NCI-H146 (cell line): ENCODE measurements around the gene SPAG4.

ENCODE experiments used
- DNase-seq: peaks from one replicate; lab custom pipeline; 2025; lab: John Stamatoyannopoulos, UW

Gene SPAG4, protein sequence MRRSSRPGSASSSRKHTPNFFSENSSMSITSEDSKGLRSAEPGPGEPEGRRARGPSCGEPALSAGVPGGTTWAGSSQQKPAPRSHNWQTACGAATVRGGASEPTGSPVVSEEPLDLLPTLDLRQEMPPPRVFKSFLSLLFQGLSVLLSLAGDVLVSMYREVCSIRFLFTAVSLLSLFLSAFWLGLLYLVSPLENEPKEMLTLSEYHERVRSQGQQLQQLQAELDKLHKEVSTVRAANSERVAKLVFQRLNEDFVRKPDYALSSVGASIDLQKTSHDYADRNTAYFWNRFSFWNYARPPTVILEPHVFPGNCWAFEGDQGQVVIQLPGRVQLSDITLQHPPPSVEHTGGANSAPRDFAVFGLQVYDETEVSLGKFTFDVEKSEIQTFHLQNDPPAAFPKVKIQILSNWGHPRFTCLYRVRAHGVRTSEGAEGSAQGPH

DNA sequence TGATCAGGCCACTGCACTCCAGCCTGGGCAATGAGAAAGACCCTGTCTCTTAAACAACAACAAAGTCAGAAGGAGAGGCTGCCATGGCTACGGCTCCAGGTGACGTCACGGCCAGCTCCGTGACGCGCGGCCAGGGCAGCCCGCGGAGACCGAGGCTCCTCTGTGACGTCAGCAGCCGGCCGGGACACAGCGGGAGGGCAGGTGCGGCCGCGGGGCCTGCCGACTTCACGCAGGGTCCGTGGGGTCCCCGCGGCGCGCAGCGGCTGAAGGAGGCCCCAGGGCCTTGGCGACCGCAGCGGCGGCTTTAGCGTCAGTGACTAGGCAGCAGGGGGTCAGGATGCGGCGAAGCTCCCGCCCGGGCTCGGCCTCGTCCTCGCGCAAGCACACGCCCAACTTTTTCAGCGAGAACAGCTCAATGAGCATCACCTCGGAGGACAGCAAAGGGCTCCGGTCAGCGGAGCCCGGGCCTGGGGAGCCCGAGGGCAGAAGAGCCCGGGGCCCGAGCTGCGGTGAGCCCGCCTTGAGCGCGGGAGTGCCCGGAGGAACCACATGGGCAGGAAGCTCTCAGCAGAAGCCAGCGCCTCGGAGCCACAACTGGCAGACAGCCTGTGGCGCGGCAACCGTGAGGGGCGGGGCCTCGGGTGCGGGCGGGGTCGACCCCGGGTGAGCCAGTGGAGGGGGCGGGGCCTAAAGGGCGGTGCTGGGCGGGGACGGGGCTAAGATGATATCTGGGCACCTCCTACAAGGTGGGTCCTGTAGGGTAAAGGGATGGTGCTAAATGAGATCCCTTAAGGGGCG lies at the start of gene SPAG4:
Gene SPAG4 (plus strand): TSS at position 163 of the 798 bp plus-strand sequence. CDS start 175 bp downstream, at position 338.
- peak; percentile 100 for DNase-seq

DNA sequence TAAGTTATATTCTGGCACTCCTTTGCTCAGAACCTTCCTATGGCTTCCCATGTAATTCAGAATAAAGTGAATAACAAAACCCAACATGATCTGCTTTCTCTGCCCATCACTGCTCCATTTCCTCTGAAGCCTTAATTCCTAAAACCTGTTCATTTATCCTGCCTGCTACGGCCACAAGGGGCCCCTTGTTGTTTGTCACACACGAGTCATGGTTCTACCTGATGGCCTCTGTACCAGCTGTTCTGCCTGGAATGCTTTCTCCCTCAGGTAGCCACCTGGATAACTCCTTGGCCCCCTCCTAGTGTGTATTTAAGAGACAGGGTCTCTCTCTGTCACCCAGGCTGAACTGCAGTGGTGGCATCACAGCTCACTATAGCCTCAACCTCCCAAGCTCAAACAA lies 47.0 kb upstream of the SPAG4 start:
- peak; percentile 52 for DNase-seq

DNA sequence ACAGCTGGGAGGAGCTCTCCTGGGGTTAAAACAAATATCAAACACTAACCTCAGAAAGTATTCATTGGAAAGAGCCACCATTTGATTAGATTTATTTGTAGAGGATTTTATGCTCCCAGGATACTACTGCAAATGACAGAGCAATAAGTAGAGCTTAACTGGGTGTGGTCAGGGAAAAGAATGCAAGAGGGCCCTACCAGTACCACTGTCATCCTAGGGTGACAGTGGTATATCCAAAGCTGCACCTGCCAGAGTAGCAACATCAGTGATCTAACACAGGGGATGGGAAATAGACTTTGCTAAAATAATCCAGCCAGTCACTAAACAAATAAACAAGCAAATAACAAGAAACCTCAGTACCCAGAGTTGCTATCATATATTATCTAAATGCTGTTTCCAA lies 44.1 kb upstream of the SPAG4 start:
- peak; percentile 25 for DNase-seq

DNA sequence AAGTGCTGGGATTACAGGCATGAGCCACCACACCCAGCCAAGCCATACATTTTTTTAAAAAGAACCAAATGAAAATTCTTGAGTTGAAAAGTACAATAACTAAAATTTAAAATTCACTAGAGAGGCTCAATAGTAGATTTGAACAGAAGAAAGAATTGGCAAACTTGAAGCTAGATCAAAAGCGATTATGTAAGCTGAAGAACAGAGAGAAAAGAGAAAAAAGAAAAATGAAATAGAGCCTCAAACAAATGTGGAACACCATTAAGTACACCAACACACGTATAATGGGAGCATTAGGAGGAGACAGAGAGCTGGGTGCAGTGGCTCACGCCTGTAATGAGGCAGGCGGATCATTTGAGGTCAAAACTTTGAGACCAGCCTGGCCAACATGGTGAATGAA lies 42.8 kb upstream of the SPAG4 start:
- DNase-seq = no peak

DNA sequence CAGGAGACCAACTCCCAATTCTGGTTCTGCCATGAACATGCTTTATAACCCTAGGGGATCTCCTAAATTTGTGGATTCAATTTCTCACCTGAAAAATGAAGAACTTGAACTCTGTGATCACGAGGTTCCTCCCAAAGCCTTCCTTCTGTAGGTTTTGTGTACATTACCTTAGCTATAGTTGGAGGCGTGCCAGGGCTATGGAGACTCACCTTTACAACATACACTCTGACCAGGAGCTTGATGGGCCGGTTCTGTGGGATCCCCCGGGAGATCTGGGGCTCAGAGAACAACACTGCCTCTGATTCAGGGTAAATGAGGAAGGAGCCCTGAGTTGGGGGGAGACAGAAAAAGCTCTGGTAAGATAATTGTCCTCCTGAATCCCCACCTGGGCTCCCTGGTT lies 39.7 kb upstream of the SPAG4 start:
- peak; percentile 26 for DNase-seq

DNA sequence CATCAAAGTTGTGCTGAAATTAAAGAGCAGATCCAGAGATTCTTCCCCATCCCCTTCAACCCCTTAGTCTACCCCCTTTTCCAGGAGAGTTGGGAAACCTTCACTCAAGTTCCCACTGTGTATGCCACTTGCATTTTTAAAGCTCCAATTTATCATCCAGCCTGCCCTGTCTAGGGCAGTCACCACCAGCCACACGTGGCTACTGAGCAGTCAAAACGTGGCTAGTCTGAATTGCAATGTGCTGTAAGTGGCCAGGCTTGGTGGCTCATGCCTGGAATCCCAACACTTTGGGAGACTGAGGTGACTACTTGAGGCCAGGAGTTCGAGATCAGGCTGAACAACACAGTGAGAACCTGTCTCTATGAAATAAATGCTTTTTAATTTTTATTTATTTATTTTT lies 38.8 kb upstream of the SPAG4 start:
- no peak for DNase-seq

DNA sequence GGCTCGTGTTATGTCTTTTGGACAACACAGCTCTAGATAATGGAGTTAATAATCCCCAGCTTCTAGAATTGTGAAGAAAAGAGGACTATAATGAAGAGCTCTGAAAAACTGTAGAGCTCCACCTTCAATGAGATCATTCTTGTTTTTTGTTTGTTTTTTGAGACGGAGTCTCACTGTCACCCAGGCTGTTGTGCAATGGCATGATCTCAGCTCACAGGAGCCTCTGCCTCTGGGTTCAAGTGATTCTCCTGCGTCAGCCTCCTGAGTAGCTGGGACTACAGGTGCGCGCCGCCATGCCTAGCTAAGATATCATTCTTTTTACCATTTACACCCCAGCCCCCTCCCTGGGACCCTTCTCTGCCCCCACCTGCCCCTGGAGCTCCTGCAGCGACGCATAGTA lies 37.2 kb upstream of the SPAG4 start:
- DNase-seq = no peak

DNA sequence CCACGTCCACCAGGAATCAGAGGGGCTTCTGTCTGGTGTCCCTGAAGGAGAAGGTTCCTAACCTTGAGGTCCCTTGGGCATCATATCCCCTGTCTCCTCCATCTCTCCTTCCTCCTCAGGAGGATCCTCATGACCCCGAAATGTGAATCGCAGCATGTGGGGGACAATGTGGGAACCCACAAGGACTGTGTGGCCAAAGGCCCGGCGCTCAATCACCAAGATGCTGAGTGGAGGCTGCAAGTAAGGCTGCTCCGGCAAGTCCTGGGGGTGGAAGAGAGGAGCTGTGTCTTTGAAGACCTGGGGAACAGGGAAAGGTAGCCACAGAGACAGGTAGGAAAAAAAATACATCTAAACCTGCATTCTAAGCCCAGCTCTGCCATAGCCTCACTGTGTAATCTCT lies 36.4 kb upstream of the SPAG4 start:
- no peak for DNase-seq

DNA sequence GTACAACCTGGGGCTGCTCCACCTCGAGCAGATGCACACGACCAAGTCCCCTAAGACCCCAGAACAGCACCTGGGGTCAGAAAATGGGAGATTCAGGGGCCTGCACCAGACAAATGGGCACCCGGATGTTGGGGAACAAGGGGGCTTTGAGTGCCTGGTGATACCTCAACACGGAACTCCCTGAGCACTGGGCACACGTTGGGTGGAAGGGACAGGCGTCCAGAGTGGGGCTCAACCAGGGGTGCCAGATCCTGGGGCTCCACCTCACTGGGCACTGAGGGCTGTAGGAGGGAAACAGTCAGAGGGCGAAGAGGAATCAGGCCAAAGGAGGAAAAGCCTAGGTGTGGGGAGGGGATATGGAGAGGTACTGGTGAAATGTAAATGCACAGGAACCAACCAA lies 33.5 kb upstream of the SPAG4 start:
- no peak for DNase-seq

DNA sequence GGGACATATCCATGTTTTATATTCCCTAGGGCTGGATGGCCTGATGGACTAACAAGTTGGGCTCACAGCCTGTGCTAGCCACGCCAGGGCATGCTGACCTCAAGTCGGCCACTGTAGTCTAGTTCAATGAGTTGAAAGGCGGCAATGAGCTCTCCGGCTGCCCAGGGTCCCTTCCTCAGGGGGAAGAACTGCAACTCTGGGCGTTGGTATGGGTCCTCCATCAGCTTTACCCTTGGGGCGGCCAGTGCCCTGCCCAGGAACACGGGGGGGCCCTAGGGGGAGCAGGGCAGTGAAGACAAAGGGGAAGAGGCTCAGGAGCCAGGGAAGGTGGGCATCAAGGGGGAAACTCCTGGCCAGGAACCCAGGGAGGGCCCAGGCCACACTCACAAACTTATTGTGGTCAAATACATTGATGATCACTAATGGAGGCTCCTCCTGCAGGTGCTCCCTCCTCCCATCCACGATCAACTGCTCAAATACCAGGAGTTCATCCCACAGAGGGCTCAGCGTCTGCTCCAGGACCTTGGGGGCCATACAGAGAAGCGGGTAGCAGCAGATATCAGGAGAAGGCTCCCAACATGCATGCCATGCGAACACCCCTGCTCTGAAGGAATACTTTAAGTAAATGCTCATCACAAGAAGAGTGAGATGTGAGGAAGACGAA lies 32.8 kb upstream of the SPAG4 start:
- no peak for DNase-seq

DNA sequence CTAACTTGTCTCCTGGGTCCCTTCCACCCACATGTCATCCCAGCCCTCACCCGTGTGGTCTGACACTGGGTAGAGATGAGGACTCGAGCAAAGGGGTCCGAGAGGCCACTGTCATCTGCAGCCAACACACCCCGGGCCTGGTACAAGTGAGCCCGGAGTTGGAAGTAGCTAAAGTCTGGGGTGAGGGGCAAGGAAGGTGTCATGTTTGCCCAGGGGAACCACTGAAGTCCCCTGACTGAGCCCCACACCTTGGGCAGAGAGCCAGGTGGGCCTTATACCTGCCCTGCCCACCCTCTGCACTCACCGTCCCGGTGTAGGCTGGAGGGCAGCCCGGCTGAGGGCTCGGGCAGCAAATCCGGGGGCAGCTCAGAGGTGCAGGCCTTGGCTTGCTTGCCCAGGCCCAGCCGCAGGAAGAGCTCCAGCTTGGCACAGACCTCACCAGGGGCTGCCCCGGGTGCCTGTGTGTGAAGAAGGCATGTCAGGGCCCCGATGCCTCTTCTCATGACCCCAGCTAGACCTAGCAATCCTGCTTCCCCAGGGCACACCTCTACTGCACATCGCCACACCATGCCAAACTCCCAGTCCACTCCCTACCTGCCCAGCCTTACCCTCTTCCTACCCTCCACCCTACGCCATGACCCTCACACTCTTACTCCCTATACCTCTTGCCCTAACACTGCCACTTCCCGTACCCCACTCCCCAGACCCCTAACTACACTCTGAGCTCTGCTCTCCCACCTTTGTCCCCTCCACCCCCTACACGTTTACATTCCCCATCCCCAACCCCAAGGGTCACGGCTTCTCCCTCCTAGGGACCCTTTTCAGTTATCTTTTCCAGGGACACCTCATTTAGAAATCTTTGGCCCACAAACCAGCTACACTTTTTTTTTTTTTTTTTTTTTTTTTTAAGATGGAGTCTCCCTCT lies 31.7 kb upstream of the SPAG4 start:
- DNase-seq = no peak

DNA sequence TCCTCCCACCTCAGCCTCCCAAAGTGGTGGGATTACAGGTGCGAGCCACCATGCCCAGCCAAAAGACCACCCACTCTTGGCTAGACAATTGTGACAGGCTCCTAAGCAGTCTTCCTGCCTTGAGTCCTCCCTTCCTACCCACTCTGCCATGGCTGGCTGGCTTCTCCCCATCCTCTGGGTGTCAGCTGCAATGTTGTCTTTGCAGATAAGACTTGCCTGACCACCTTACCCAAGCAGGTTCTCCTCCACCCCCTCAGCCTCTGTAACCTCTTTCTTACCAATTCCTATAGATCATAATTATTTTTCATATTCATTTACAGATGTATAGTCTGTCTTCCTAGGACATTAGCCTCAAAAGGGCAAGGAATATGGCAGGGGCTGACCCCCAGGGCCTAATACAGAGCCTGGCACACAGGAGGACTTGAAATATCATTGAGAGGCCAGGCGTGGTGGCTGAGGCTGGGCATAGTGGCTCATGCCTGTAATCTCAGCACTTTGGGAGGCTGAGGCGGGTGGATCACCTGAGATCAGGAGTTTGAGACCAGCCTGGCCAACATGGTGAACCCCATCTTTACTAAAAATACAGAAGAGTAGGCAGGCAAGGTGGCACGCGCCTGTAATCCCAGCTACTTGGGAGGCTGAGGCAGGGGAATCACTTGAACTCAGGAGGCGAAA lies 28.7 kb upstream of the SPAG4 start:
- no peak for DNase-seq

DNA sequence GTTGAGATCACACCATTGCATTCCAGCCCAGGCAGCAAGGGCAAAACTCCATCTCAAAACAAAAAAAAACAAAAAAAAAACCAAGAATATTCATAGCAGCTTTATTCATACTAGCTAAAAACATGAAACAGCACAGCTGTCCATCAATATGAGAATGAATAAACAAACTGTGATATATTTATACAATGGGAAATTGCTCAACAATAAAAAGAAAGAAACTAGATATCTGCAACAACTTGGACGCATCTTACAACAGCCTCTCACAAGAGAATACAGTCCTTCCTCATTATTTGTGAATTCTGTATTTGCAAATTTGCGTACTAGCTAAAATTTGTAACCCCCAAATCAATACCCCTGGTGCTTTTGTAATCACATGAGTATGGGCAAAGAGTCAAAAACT lies 28.2 kb upstream of the SPAG4 start:
- no peak for DNase-seq

DNA sequence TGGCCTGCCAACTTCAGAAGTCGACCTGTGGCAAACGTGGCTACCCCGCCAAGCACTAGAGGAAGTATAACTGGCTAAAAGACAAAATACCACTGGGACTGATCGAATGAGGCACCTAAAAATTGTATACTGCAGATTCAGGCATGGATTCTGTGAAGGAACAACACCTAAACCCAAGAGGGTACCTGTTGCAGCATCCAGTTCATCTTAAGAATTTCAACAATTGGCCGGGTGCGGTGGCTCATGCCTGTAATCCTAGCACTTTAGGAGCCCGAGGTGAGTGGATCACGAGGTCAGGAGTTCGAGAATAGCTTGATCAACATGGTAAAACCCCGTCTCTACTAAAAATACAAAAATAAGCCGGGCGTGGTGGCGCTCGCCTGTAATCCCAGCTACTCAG lies 27.2 kb upstream of the SPAG4 start:
- no peak for DNase-seq

DNA sequence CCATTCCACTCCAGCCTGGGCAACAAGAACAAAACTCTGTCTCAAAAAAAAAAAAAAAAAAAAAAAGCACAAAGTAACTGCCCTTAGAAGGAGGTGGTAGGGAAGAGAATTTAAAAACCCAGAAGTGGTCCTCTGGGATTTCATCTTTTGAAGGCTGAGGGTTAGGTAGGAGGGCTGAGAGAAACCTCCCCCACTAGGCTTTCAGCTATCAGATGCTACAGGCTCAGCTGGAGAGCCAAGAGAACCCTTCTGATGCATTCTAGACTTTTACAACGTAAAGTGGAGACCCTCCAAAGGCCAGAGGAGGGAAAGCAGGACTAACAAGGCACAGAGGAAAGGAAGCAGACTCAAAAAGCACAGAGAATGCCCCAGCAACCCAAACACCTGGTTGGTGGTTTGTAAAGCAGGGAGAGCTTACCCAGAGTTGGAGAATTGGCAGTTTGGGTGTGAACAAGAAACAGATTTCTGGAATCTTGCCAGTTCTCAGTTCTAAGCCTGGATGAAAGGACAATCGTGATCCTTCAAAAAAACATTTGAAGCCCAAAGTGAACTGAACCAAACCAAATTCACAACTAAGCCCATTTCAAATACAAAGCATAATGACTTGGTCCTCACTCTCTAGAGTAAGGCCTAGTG lies 23.2 kb upstream of the SPAG4 start:
- no peak for DNase-seq

DNA sequence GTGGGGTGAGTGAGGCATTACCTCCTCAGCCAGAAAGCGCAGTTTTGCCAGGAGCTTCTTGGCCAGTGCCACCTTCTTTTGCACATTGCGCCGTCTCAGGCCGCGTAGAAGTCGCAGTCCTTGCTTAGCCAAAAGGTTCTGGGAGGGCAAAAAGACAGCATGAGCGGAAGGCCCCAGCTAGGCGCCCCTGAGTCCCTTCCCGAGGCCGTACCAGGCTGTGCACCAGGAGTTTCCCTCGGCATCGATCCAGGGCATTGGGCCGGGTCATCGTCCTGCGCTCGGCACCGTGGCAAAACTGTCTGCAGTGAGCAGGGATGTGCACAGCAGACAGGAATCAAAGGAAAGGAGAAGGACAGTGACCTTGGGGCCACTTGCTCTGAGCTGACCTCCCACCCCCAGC lies 20.2 kb upstream of the SPAG4 start:
- no peak for DNase-seq

DNA sequence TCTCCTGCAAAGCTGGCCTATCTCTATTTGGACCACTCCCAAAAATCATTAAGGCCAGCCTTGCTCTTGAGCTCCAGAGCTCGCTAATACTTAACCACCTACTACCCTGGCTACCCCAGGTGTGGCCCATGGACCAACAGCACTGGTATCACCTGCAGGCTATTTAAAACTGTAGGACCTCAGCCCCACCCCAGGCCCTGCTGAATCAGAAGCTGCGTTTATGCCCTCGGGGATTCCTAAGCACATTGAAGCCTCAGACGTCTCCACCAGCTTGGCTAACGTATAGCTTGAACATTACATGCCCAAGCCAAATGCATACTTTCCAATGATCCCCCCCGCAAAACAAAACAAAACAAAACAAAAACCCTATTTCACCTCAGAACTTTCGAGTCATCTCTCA lies 19.7 kb upstream of the SPAG4 start:
- peak; percentile 34 for DNase-seq

DNA sequence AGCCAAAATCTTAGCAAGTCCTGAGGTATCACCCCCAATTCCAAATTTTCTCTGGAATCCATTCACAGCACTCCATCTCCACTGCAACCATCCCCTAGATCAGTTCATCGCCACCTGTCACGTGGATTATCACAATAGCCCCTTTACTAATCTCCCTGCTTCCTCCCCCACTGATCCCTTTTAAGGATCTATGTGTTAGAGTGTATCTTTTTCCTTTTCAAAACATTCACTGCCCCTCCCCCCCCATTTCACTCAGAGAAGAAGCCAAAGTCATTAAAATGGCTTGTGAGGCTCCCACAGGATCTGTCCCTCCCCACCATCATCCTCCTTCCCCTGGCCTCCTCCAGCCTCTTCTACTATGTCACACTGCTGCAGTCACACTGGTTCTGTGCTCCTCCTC lies 18.4 kb upstream of the SPAG4 start:
- DNase-seq = no peak

DNA sequence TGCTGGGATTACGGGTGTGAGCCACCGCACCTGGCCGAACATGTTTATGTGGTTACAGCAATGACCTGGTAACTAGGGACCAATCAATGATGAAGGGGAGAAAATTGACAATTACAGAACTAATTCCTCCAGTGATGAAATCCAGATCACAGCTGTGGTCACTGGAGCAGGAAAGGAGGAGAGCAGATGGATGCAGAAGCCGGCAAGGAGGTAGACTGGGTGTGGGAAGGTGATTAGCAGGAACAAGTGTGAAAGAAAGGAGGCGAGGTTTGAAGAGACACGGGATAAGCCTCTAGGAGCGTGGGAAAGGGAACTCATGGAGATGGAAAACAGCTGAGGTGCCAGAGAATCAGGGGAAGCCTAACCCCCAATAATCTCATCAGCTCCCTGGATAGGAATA lies 17.2 kb upstream of the SPAG4 start:
- no peak for DNase-seq

DNA sequence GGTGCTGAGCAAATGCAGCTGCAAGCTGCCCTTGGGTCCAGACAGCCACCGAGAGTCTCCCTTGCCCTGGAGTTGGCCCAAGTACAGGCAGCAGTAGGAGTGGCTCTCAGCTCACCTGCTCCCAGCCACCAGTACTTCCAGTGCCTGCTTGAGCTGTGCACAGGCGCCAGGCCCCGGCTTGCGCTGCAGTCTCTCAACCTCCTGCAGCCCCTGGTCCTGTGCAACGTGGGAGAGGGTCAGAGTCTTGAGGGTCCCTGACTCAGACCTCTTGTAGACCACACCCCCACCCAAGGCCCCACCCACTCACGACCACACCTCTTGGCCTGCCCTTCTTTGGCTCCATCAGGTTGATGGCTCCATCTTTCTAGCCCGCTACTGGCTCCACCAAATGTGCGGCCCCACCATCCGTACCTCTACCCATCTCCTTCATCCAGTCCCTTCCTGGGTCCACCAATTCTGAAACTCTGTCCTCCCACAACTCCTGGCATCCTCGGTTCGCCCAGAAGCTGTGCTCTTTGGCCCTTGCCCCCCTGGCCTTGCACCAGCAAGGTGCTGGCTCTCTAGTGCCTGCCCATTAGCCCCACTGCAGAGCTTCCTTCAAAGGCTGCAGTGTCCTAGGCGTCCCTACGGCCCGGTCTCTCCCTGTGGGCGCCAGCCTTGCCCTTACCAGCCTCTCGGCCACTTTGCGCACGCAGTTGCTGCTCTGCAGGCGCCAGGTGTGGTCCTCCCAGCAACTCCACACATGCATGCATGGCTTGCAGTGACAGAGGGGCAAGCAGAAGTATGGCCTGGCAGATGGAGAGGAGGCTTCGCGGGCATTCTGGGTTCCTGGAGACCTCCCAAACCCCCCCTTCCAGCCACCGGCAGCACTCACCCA lies 16.5 kb upstream of the SPAG4 start:
- peak; percentile 43 for DNase-seq
